Neural progenitor cell (in vitro differentiated cells): Measurements from ENCODE around the gene SYT6.

Experiments
- CTCF ChIP-seq: fragments of 200-600 bp; sonication (generic); IDR thresholded peaks from 2 replicates; pipeline ENCODE4 v1.5.1; 2017; ENCODE audit warnings: antibody characterized with exemption, mild to moderate bottlenecking
- EZH2 ChIP-seq: fragments of 200-600 bp; sonication (generic); IDR thresholded peaks from 2 replicates; pipeline ENCODE4 v1.6.1; 2017; ENCODE audit warnings: antibody characterized with exemption, mild to moderate bottlenecking, moderate library complexity

GRCh38 chr1:114164840-114165543 lies 11.3 kb upstream of the SYT6 start:
- TF ChIP-seq CTCF (no peak), EZH2 (no peak)
